HEK293 (cell line): ENCODE data around the gene PCDHB7.
"Not testable (repeated sequence)": the region's sequence is repeated elsewhere in the genome, so short reads cannot be mapped to it uniquely, and the experiment has no call there.

ENCODE experiments used
- CTCF ChIA-PET: fragments of 350-600 bp; formaldehyde crosslinking; extraction: SDS; loops from one replicate; lab custom pipeline; 2021; ENCODE audit warnings: antibody characterized with exemption; lab: Yijun Ruan, JAX
- POLR2A ChIA-PET: fragments of 300-600 bp; formaldehyde crosslinking; extraction: SDS; loops from one replicate; lab custom pipeline; 2020; ENCODE audit warnings: antibody characterized with exemption, inconsistent platforms; lab: Yijun Ruan, JAX
- H3K27ac ChIP-seq: fragments of 200-500 bp; sonication (Bioruptor generic); 2 replicates; pipeline ENCODE4 v1.5.1; 2014; ENCODE audit warnings: low read depth, low read length, control low read depth, inconsistent platforms; ENCODE audit errors: extremely low read depth
- H3K36me3 ChIP-seq, 2 experiments: fragments of 200-500 bp in 1 of 2; sonication (Bioruptor generic) in 1 of 2; 1 replicate in 1 of 2; 2 replicates in 1 of 2; pipeline ENCODE4 v1.5.1; 2014 to 2017; ENCODE audit warnings: inconsistent platforms in 2 of 2, low read length in 2 of 2; ENCODE audit not compliant: control insufficient read depth in 2 of 2, insufficient read depth in 1 of 2
- H3K4me1 ChIP-seq: fragments of 200-500 bp; sonication (Bioruptor generic); 2 replicates; pipeline ENCODE4 v1.5.1; 2014; ENCODE audit warnings: mild to moderate bottlenecking, low read length, inconsistent platforms; ENCODE audit not compliant: control insufficient read depth, insufficient read depth
- H3K4me3 ChIP-seq: 2 replicates; pipeline ENCODE4 v1.5.1; 2011; ENCODE audit warnings: low read depth, mild to moderate bottlenecking, control low read depth, low read length, moderate library complexity
- H3K9me3 ChIP-seq: fragments of 200-500 bp; sonication (Bioruptor generic); 2 replicates; pipeline ENCODE4 v1.5.1; 2014; ENCODE audit warnings: low read depth, low read length, inconsistent platforms; ENCODE audit not compliant: control insufficient read depth, insufficient read depth
- BCL11A ChIP-seq: fragments of 450-650 bp; formaldehyde crosslinking; IDR thresholded peaks from 2 replicates; pipeline ENCODE4 v1.5.1; 2016; ENCODE audit warnings: low read depth, missing biosample characterization, missing genetic modification characterization
- OSR2 ChIP-seq: fragments of 450-650 bp; formaldehyde crosslinking; IDR thresholded peaks from 2 replicates; pipeline ENCODE4 v1.5.1; 2016; ENCODE audit warnings: missing biosample characterization, missing genetic modification characterization
- TCF7L2 ChIP-seq: IDR thresholded peaks from 2 replicates; pipeline ENCODE4 v1.6.1; 2011; ENCODE audit warnings: low read depth, mild to moderate bottlenecking, inconsistent platforms, low read length, moderate library complexity, borderline replicate concordance
- ZBTB17 ChIP-seq: fragments of 450-650 bp; formaldehyde crosslinking; IDR thresholded peaks from 2 replicates; pipeline ENCODE4 v1.5.1; 2016; ENCODE audit warnings: missing biosample characterization, missing genetic modification characterization
- ZFP3 ChIP-seq: fragments of 450-650 bp; formaldehyde crosslinking; IDR thresholded peaks from 2 replicates; pipeline ENCODE4 v1.5.1; 2016; ENCODE audit warnings: low read depth, missing biosample characterization, missing genetic modification characterization
- ZNF175 ChIP-seq: fragments of 450-650 bp; formaldehyde crosslinking; IDR thresholded peaks from 2 replicates; pipeline ENCODE4 v1.5.1; 2016; ENCODE audit warnings: missing biosample characterization, missing genetic modification characterization
- ZNF341 ChIP-seq: fragments of 450-650 bp; formaldehyde crosslinking; IDR thresholded peaks from 2 replicates; pipeline ENCODE4; 2016; ENCODE audit warnings: low read depth, missing biosample characterization, missing genetic modification characterization
- ZNF433 ChIP-seq: fragments of 450-650 bp; formaldehyde crosslinking; IDR thresholded peaks from 2 replicates; pipeline ENCODE4 v1.5.1; 2016; ENCODE audit warnings: missing biosample characterization, missing genetic modification characterization, low read depth
- ZNF501 ChIP-seq: fragments of 450-650 bp; formaldehyde crosslinking; IDR thresholded peaks from 2 replicates; pipeline ENCODE4 v1.5.1; 2016; ENCODE audit warnings: missing biosample characterization, missing genetic modification characterization
- ZNF571 ChIP-seq: fragments of 450-650 bp; formaldehyde crosslinking; IDR thresholded peaks from 2 replicates; pipeline ENCODE4 v1.5.0; 2017; ENCODE audit warnings: missing biosample characterization, missing genetic modification characterization
- ZNF621 ChIP-seq: fragments of 450-650 bp; formaldehyde crosslinking; IDR thresholded peaks from 2 replicates; pipeline ENCODE4 v1.5.1; 2017; ENCODE audit warnings: missing biosample characterization, missing genetic modification characterization
- TF ChIP-seq, protein P1 (sequence below): fragments of 450-650 bp; IDR thresholded peaks from 2 replicates; pipeline ENCODE4 v1.5.1; 2018; ENCODE audit warnings: missing biosample characterization, missing genetic modification characterization
- TF ChIP-seq, protein P2 (sequence below): fragments of 450-650 bp; formaldehyde crosslinking; IDR thresholded peaks from 2 replicates; pipeline ENCODE4; 2016; ENCODE audit warnings: missing biosample characterization, missing genetic modification characterization
- TF ChIP-seq, protein P3 (sequence below): fragments of 450-650 bp; formaldehyde crosslinking; IDR thresholded peaks from 2 replicates; pipeline ENCODE4 v1.5.1; 2016; ENCODE audit warnings: missing biosample characterization, missing genetic modification characterization, low read depth
- TF ChIP-seq, protein P4 (sequence below): fragments of 450-650 bp; formaldehyde crosslinking; optimal IDR thresholded peaks from 2 replicates; pipeline ENCODE3; 2016; ENCODE audit warnings: missing biosample characterization, mild to moderate bottlenecking, missing genetic modification characterization

PCDHB7 gene

DNA sequence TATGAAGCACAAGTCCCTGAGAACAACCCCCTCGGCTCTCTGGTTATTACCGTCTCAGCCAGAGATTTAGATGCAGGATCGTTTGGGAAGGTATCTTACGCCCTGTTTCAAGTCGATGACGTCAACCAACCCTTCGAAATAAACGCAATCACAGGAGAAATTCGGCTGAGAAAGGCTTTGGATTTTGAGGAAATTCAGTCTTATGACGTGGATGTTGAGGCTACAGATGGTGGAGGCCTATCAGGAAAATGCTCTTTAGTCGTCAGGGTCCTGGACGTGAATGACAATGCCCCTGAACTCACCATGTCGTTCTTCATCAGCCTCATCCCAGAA is 21.5 kb upstream of the PCDHB7 start:
- no peaks in the 10 kb centered on the region for H3K4me1 ChIP-seq
- no peak for TF ChIP-seq ZBTB17 (tag by site-specific recombination)
- TF ChIP-seq ZNF341, result no peak
- TF ChIP-seq, protein P1, sequence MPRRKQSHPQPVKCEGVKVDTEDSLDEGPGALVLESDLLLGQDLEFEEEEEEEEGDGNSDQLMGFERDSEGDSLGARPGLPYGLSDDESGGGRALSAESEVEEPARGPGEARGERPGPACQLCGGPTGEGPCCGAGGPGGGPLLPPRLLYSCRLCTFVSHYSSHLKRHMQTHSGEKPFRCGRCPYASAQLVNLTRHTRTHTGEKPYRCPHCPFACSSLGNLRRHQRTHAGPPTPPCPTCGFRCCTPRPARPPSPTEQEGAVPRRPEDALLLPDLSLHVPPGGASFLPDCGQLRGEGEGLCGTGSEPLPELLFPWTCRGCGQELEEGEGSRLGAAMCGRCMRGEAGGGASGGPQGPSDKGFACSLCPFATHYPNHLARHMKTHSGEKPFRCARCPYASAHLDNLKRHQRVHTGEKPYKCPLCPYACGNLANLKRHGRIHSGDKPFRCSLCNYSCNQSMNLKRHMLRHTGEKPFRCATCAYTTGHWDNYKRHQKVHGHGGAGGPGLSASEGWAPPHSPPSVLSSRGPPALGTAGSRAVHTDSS (tag by site-specific recombination), result no peak
- no peak for TF ChIP-seq BCL11A (tag by site-specific recombination)
- TF ChIP-seq, protein P2, sequence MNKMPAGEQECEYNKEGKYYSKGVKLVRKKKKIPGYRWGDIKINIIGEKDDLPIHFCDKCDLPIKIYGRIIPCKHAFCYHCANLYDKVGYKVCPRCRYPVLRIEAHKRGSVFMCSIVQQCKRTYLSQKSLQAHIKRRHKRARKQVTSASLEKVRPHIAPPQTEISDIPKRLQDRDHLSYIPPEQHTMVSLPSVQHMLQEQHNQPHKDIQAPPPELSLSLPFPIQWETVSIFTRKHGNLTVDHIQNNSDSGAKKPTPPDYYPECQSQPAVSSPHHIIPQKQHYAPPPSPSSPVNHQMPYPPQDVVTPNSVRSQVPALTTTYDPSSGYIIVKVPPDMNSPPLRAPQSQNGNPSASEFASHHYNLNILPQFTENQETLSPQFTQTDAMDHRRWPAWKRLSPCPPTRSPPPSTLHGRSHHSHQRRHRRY (tag by site-specific recombination), result no peak
- no peak for TF ChIP-seq ZFP3 (tag by site-specific recombination)
- no peak for TF ChIP-seq ZNF621 (tag by site-specific recombination)
- TF ChIP-seq ZNF501 (tag by site-specific recombination), result no peak
- TF ChIP-seq ZNF433 (tag by site-specific recombination), result no peak
- TF ChIP-seq, protein P3, sequence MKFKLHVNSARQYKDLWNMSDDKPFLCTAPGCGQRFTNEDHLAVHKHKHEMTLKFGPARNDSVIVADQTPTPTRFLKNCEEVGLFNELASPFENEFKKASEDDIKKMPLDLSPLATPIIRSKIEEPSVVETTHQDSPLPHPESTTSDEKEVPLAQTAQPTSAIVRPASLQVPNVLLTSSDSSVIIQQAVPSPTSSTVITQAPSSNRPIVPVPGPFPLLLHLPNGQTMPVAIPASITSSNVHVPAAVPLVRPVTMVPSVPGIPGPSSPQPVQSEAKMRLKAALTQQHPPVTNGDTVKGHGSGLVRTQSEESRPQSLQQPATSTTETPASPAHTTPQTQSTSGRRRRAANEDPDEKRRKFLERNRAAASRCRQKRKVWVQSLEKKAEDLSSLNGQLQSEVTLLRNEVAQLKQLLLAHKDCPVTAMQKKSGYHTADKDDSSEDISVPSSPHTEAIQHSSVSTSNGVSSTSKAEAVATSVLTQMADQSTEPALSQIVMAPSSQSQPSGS, result no peak
- no peak for TF ChIP-seq ZNF175
- no peak for TF ChIP-seq TCF7L2
- TF ChIP-seq ZNF571, result no peak
- TF ChIP-seq, protein P4, sequence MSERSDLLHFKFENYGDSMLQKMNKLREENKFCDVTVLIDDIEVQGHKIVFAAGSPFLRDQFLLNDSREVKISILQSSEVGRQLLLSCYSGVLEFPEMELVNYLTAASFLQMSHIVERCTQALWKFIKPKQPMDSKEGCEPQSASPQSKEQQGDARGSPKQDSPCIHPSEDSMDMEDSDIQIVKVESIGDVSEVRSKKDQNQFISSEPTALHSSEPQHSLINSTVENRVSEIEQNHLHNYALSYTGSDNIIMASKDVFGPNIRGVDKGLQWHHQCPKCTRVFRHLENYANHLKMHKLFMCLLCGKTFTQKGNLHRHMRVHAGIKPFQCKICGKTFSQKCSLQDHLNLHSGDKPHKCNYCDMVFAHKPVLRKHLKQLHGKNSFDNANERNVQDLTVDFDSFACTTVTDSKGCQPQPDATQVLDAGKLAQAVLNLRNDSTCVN (tag by site-specific recombination), result no peak
- TF ChIP-seq OSR2 (tag by site-specific recombination), result no peak
- POLR2A ChIA-PET, result no interaction called here
- H3K4me3 ChIP-seq, result no peak overlapping the region
- no peaks in the 10 kb centered on the region for H3K36me3 ChIP-seq
- no peak overlapping the region for H3K27ac ChIP-seq
- CTCF ChIA-PET, result interaction anchor here (1.4 to 1.6 kb wide), 2 partner anchors 21 to 57 kb away, joined by 5 to 8 read pairs; partner anchors contain the start of genes PCDHB2 and PCDHB7
- H3K9me3 ChIP-seq, result no peaks in the 10 kb centered on the region

DNA sequence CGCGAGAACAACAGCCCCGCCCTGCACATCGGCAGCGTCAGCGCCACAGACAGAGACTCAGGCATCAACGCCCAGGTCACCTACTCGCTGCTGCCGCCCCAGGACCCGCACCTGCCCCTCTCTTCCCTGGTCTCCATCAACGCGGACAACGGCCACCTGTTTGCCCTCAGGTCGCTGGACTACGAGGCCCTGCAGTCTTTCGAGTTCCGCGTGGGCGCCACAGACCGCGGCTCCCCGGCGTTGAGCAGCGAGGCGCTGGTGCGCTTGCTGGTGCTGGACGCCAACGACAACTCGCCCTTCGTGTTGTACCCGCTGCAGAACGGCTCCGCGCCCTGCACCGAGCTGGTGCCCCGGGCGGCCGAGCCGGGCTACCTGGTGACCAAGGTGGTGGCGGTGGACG is 20.8 kb upstream of the PCDHB7 start:
- CTCF ChIA-PET, POLR2A ChIA-PET, H3K27ac ChIP-seq, H3K4me1 ChIP-seq, H3K36me3 ChIP-seq, H3K9me3 ChIP-seq, H3K4me3 ChIP-seq: not testable (repeated sequence)

DNA sequence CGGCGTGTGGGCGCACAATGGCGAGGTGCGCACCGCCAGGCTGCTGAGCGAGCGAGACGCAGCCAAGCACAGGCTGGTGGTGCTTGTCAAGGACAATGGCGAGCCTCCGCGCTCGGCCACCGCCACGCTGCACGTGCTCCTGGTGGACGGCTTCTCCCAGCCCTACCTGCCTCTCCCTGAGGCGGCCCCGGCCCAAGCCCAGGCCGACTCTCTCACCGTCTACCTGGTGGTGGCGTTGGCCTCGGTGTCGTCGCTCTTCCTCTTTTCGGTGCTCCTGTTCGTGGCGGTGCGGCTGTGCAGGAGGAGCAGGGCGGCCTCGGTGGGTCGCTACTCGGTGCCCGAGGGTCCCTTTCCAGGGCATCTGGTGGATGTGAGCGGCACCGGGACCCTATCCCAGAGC is 20.3 kb upstream of the PCDHB7 start:
- H3K4me3 ChIP-seq, H3K27ac ChIP-seq, H3K4me1 ChIP-seq, POLR2A ChIA-PET, CTCF ChIA-PET, H3K9me3 ChIP-seq, H3K36me3 ChIP-seq: not testable (repeated sequence)
